GM12873 (cell line): Measurements from ENCODE around the gene DLGAP3.

Experiments
- CTCF ChIP-seq: IDR thresholded peaks from 2 replicates; pipeline ENCODE4 v1.5.1; 2012; ENCODE audit warnings: low read depth, mild to moderate bottlenecking, moderate library complexity, low read length, control low read depth; ENCODE audit not compliant: insufficient read depth; ENCODE audit errors: missing control alignments

The DLGAP3 gene, protein sequence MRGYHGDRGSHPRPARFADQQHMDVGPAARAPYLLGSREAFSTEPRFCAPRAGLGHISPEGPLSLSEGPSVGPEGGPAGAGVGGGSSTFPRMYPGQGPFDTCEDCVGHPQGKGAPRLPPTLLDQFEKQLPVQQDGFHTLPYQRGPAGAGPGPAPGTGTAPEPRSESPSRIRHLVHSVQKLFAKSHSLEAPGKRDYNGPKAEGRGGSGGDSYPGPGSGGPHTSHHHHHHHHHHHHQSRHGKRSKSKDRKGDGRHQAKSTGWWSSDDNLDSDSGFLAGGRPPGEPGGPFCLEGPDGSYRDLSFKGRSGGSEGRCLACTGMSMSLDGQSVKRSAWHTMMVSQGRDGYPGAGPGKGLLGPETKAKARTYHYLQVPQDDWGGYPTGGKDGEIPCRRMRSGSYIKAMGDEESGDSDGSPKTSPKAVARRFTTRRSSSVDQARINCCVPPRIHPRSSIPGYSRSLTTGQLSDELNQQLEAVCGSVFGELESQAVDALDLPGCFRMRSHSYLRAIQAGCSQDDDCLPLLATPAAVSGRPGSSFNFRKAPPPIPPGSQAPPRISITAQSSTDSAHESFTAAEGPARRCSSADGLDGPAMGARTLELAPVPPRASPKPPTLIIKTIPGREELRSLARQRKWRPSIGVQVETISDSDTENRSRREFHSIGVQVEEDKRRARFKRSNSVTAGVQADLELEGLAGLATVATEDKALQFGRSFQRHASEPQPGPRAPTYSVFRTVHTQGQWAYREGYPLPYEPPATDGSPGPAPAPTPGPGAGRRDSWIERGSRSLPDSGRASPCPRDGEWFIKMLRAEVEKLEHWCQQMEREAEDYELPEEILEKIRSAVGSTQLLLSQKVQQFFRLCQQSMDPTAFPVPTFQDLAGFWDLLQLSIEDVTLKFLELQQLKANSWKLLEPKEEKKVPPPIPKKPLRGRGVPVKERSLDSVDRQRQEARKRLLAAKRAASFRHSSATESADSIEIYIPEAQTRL

DNA sequence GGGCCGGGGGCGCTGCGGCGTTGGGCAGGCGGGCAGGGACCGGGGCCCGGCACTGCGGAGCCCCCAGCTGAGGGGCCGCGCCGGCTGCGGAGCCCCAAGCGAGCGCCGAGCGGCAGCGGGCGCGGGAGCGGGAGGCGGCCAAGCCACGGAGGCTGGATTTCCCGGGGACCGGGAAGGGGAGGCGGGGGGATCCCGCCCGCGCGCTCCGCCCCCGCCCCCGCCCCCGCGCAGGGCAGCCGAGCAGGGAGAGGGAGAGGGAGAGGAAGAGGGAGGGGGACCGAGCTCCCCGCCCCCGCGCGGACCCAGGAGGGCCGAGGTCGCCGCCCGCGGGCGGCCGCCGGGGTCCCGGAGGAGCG, at the start of gene DLGAP3:
Gene DLGAP3, minus strand, starts transcription at position 154 of the 356 bp plus-strand sequence. CDS start 24,267 bp downstream, outside the sequence.
- no peak for TF ChIP-seq CTCF

DNA sequence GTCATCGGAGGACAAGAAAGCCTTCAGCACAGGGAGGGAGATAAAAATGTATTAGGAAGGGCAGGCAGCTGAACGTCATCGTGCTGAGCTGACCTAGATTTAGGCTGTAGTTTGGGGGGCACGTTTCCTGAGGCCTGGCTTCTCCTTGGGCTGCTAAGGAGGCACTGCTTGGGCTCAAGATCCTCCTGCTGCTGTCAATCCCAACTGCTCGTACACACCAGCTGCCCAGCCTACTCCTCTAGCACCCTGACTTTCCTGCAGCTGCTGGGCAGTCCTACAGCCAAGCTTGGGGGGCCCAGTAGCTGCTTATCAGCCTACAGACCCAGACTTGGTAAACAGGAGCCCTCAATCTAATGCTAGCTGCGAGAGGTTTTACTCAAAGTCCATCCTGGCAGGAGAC, 49.5 kb upstream of the DLGAP3 start:
- TF ChIP-seq CTCF: no peak

DNA sequence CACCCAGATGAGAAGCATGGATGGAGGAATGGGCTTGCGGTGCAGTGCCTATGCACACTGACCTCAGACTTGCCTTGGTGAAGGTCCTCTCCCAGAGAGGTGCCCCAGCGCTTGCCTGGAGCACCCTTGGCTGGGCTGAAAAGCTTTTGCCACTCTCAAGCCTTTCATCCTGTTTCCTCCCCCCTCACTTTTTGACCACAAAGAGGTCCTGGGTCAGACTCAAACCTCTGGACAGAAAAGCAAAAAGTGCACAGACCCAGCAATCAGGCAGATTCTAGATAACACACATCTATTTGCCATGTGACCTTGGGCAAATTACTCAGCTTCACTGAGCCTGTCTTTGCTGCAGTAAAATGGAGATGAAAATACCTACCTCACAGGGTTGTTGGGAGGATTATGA, 48.4 kb upstream of the DLGAP3 start:
- TF ChIP-seq CTCF: no peak

GRCh38 chr1:34977210-34977471, 47.7 kb upstream of the DLGAP3 start:
- no peak for TF ChIP-seq CTCF

DNA sequence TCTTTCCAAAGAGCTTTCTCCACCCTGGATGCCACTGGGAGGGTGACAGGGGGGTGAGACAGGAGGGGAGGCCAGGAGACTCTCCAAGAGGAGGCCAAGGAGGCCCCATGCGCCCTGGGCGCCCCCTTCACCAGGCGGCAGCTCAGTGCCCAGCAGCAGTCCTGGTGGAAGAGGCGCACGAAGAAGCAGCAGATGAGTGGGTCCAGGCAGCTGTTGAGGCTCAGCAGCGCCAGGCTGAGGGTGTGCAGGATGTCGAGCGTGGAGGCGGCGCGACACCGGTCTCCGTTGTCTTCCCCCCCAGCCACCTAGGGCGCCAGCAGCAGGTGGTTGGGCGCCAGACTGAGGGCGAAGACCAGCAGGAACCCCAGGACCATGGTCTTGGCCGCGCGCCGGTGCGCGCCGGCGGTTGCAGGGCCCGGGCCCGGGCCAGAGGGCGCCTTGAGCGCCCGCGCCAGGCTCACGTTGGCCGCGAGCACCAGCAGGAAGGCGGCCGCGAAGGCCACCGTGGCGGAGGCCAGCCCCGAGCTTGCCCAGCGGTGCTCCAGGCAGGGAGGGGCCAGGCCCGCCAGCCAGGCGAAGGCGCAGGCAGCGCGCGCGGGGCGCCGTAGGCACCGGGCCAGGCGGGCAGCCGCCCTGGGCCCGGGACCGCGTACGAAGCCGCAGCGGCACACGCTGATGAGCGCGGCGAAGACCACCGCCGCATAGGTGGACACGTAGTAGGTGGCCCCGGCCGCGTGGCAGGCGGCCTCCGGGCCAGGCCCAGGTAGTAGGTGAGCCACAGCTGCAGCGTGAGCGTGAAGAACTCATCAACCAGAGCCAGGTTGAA, 47.1 kb upstream of the DLGAP3 start:
- TF ChIP-seq CTCF: no peak

GRCh38 chr1:34975771-34976170, 46.3 kb upstream of the DLGAP3 start:
- no peak for TF ChIP-seq CTCF
